GM18517 (cell line): ENCODE data around the gene MSH5.

ENCODE experiments used
- ATAC-seq: cut with Tn5 transposase; IDR thresholded peaks from one replicate; pipeline ENCODE4 v1.9.1; 2021; ENCODE audit warnings: mild to moderate bottlenecking, moderate library complexity; ENCODE audit not compliant: unreplicated experiment

The MSH5 gene

GRCh38 chr6:31712296-31712695, 27.5 kb upstream of the MSH5 start:
- no peak for ATAC-seq

GRCh38 chr6:31713465-31713864, 26.3 kb upstream of the MSH5 start:
- ATAC-seq, result no peak

- ATAC-seq, result no peak
These were observed 25.7 kb upstream of the MSH5 start for GRCh38 chr6:31713991-31714684.

GRCh38 chr6:31715022-31715958, 24.5 kb upstream of the MSH5 start, which contains the start of gene LY6G6D:
LY6G6D (plus strand) TSS chr6:31715348; CDS start chr6:31715356, 8 bp downstream.
- ATAC-seq, result no peak

- no peak for ATAC-seq
These were observed 22.1 kb upstream of the MSH5 start for GRCh38 chr6:31717499-31718222.

GRCh38 chr6:31718265-31718664, 21.5 kb upstream of the MSH5 start:
- ATAC-seq, result no peak

- no peak for ATAC-seq
These were observed 20.8 kb upstream of the MSH5 start for GRCh38 chr6:31719001-31719400.

- no peak for ATAC-seq
These were observed 19.5 kb upstream of the MSH5 start for GRCh38 chr6:31720196-31720770.

GRCh38 chr6:31721351-31722020, 18.3 kb upstream of the MSH5 start, which contains the start of gene LY6G6C:
LY6G6C (minus strand) TSS chr6:31721746; CDS start chr6:31721679, 67 bp downstream.
- no peak for ATAC-seq

GRCh38 chr6:31722173-31722572, 17.6 kb upstream of the MSH5 start:
- no peak for ATAC-seq

GRCh38 chr6:31723245-31723979, 16.4 kb upstream of the MSH5 start, which contains the start of gene MPIG6B:
MPIG6B (plus strand) TSS chr6:31723373; CDS start chr6:31723384, 11 bp downstream.
- no peak for ATAC-seq

GRCh38 chr6:31723980-31724691, 15.7 kb upstream of the MSH5 start:
- ATAC-seq, result no peak

GRCh38 chr6:31725502-31726350, 14.1 kb upstream of the MSH5 start:
- ATAC-seq, result no peak

- ATAC-seq, result peak; percentile 47
These were observed 12.6 kb upstream of the MSH5 start for GRCh38 chr6:31727034-31727716.

GRCh38 chr6:31727717-31728671, 11.8 kb upstream of the MSH5 start:
- ATAC-seq, result no peak
